Suprapubic skin (tissue), 4 donors: ENCODE measurements around the gene TRIM31. TPM values are rescaled to one million over a fixed set of nuclear protein-coding genes. Genes with fewer than 3 reads are reported as not detected.

Source experiments
- DNase-seq, 2 donors: peaks; one replicate each; pipeline ENCODE4 v3.0.0-alpha.2; 2019; ENCODE audit warnings: low spot score in 2 of 2
- H3K27ac ChIP-seq: fragments of 200-600 bp; sonication (generic); one replicate; pipeline ENCODE4 v1.5.1; 2019
- H3K27me3 ChIP-seq: fragments of 200-600 bp; sonication (generic); one replicate; pipeline ENCODE4 v1.5.1; 2019
- H3K36me3 ChIP-seq: fragments of 200-600 bp; sonication (generic); one replicate; pipeline ENCODE4 v1.5.1; 2019
- H3K4me1 ChIP-seq: fragments of 200-600 bp; sonication (generic); one replicate; pipeline ENCODE4 v1.5.1; 2019
- H3K4me3 ChIP-seq: fragments of 200-600 bp; sonication (generic); one replicate; pipeline ENCODE4 v1.5.1; 2019; ENCODE audit warnings: mild to moderate bottlenecking
- H3K9me3 ChIP-seq: fragments of 200-600 bp; sonication (generic); one replicate; pipeline ENCODE4 v1.5.1; 2019
- EP300 ChIP-seq: sonication (generic); formaldehyde crosslinking; IDR thresholded peaks from one replicate; pipeline ENCODE4 v1.6.1; 2017; ENCODE audit warnings: antibody characterized with exemption
- POLR2A ChIP-seq, 2 donors: fragments of 450-650 bp; IDR thresholded peaks; one replicate each; pipeline ENCODE4 v1.6.1; 2017; ENCODE audit warnings: antibody characterized with exemption in 2 of 2, mild to moderate bottlenecking in 2 of 2, moderate library complexity in 2 of 2
- POLR2AphosphoS5 ChIP-seq, 3 donors: sonication (generic); formaldehyde crosslinking; IDR thresholded peaks; one replicate each; pipeline ENCODE4 v1.6.1; 2017; ENCODE audit warnings: antibody characterized with exemption in 3 of 3
- WGBS: methylation state at CpG from one replicate; pipeline ENCODE4 v1.1.5; 2018; 5-methylcytosine and 5-hydroxymethylcytosine counted together
- total RNA-seq, 4 donors: library from RNA; depleted of rRNA; stranded (reverse); fragments of >200 nt; gene quantifications; one replicate each; pipeline ENCODE4 v1.1.0, GENCODE V29; 2016
- TF ChIP-seq, protein P1 (sequence below), 2 donors: fragments of 200-600 bp in 1 of 2; fragments of 450-650 bp in 1 of 2; sonication (generic) in 1 of 2; IDR thresholded peaks; one replicate each; pipeline ENCODE4 v1.5.1; 2016 to 2019; ENCODE audit warnings: antibody characterized with exemption in 2 of 2, mild to moderate bottlenecking in 1 of 2, moderate library complexity in 1 of 2

TRIM31 gene
- total RNA-seq, 4 donors from 2014 or later, result 0.57 TPM; not detected in 3

DNA sequence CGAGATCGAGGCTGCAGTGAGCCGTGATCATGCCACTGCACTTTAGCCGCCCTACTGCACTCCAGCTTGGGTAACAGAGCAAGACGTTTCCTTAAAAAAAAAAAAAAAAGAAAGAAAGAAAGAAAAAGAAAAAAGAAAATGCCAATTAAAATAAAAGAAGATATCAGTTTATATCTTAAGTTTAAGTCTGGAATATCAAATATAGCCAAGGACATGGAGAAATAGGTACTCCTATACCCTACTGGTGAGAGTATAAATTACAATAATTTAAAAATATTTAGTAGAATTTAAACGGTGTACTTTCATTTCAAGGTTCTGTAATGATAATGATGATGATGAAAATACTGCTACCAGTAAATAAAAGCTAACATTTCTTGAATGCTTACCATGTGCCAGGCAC is 3.8 kb upstream of the TRIM31 start:
- no peak for DNase-seq
- 74% methylated on average over 6 of the region's 6 CpGs for WGBS

DNA sequence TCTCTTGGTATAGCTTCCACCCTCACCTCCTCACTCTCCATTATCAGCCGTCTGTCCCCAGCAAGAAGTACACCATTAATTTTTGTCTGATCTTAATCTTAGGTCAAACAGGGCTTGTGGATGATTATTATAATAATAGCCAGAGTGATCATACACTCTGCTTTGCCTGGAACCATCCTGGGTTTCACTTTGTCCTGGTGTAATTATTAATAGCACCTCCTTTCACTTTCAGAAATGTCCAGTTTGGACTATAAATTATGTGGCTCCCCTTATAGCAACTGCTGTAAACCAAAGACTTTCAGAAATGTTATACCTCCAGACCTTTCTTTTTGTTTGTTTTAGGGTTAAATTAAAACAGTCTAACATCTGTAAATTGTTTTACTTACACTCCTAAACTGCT is 951 bp upstream of the TRIM31 start:
- no peak for DNase-seq
- no peaks in the 10 kb centered on the region for H3K9me3 ChIP-seq
- no peak overlapping the region for H3K27ac ChIP-seq
- H3K4me3 ChIP-seq, result no peak overlapping the region
- 69% methylated on average over 1 of the region's 1 CpG for WGBS
- no peaks in the 10 kb centered on the region for H3K4me1 ChIP-seq
- TF ChIP-seq, protein P1, sequence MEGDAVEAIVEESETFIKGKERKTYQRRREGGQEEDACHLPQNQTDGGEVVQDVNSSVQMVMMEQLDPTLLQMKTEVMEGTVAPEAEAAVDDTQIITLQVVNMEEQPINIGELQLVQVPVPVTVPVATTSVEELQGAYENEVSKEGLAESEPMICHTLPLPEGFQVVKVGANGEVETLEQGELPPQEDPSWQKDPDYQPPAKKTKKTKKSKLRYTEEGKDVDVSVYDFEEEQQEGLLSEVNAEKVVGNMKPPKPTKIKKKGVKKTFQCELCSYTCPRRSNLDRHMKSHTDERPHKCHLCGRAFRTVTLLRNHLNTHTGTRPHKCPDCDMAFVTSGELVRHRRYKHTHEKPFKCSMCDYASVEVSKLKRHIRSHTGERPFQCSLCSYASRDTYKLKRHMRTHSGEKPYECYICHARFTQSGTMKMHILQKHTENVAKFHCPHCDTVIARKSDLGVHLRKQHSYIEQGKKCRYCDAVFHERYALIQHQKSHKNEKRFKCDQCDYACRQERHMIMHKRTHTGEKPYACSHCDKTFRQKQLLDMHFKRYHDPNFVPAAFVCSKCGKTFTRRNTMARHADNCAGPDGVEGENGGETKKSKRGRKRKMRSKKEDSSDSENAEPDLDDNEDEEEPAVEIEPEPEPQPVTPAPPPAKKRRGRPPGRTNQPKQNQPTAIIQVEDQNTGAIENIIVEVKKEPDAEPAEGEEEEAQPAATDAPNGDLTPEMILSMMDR (IDR thresholded peaks at IDR 0.05), result no peak
- no peak for TF ChIP-seq POLR2AphosphoS5 (IDR thresholded peaks at IDR 0.05)
- no peak for TF ChIP-seq EP300
- no peak for TF ChIP-seq POLR2A (IDR thresholded peaks at IDR 0.05)
- peaks cover 63% of the 10 kb centered on the region for H3K27me3 ChIP-seq
- no peaks in the 10 kb centered on the region for H3K36me3 ChIP-seq

More for the DNA sequence above, 3.8 kb upstream of the TRIM31 start:
- no peaks in the 10 kb centered on the region for H3K36me3 ChIP-seq
- no peak overlapping the region for H3K4me3 ChIP-seq
- no peaks in the 10 kb centered on the region for H3K9me3 ChIP-seq
- H3K27ac ChIP-seq, result no peak overlapping the region
- H3K27me3 ChIP-seq, result peaks cover 43% of the 10 kb centered on the region
- no peak for TF ChIP-seq POLR2AphosphoS5 (IDR thresholded peaks at IDR 0.05)
- TF ChIP-seq, protein P1 (IDR thresholded peaks at IDR 0.05), result no peak
- TF ChIP-seq POLR2A (IDR thresholded peaks at IDR 0.05), result no peak
- no peaks in the 10 kb centered on the region for H3K4me1 ChIP-seq

DNA sequence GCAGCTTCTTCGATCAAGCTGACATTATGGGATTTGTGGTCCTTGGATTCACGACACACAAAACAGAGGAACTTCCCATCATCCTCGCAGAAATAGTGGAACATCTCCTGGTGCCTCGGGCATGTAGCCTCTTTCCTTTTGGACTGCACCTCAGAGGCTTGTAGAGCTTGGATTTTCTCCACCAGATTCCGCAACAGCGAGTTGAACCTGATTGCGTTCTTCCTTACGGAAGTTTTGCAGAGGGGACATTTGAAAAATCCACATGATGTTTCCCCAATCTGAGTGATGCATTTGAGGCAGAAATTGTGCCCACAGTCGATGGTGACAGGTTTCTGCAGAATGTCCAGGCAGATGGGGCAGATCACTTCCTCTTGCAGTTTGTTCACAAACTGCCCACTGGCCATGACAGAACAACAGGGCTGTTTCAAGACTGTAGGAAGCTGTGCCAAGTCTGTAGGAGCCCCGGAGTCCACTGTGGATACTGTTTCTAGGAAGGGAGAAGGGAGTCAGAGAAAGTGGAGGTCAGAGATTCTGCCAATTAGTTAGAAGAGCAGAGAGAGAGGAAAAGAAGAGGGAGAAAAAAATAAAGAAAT is 392 bp downstream of the TRIM31 start:
- no peak overlapping the region for H3K27ac ChIP-seq
- no peak overlapping the region for H3K4me3 ChIP-seq
- DNase-seq, result no peak
- no peaks in the 10 kb centered on the region for H3K36me3 ChIP-seq
- TF ChIP-seq, protein P1 (IDR thresholded peaks at IDR 0.05), result no peak
- TF ChIP-seq POLR2A (IDR thresholded peaks at IDR 0.05), result no peak
- no peak for TF ChIP-seq POLR2AphosphoS5 (IDR thresholded peaks at IDR 0.05)
- TF ChIP-seq EP300, result no peak
- H3K4me1 ChIP-seq, result no peaks in the 10 kb centered on the region
- H3K27me3 ChIP-seq, result peaks cover 71% of the 10 kb centered on the region
- 80% methylated on average over 10 of the region's 10 CpGs for WGBS
- H3K9me3 ChIP-seq, result no peaks in the 10 kb centered on the region

DNA sequence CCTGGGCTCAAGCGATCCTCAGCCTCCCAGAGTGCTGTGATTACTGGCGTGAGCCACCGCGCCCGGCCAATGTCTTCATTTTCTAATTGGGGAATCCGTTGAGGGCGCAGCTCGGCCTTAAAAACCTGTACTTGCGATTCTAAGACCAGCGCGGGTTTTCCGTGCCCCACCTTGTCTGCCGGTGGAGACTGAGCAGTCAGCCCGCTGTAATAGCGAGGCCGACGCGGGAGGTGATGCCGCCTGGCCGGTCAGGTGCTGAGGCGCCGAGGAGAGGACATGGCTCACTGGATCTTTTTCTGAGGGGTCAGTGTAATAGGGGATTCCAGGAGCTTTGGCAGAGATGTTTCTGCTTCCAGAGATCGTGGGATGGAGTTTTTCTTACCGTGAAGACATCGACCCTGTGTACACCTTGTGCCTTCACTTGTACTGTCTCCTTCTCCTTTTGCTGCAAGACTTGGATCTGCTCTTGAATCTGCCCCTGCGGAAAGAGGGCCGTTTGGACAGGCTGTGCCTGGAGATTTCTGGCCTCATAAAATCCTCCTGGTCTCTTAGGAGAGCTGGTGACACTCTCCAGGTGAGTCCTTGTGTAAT is 1.5 kb downstream of the TRIM31 start:
- H3K9me3 ChIP-seq, result no peaks in the 10 kb centered on the region
- H3K27ac ChIP-seq, result no peak overlapping the region
- H3K4me3 ChIP-seq, result no peak overlapping the region
- 53% methylated on average over 27 of the region's 27 CpGs for WGBS
- H3K36me3 ChIP-seq, result no peaks in the 10 kb centered on the region
- peaks cover 77% of the 10 kb centered on the region for H3K27me3 ChIP-seq
- TF ChIP-seq POLR2AphosphoS5 (IDR thresholded peaks at IDR 0.05) (no peak), POLR2A (IDR thresholded peaks at IDR 0.05) (no peak), EP300 (no peak)
- TF ChIP-seq, protein P1 (IDR thresholded peaks at IDR 0.05), result no peak
- no peaks in the 10 kb centered on the region for H3K4me1 ChIP-seq
- no peak for DNase-seq

DNA sequence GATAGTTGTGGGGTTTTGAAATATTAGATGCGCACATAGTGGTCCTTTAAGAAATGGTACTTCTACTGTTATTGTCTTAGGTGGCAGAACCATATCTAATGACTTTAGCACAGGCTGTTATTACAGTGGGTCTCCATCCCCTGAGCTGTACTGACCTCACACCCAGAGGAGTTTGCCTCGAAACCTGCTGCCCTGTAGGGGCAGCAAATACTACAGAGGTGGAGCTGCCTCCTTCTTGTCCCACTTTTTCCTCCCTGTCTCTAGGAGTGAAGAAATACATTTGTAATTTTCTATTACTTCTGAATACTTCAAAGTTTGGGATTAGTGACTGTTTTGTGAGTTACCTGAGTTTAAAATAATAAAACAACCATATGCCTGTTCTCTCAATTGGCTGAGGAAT is 8.2 kb downstream of the TRIM31 start:
- no peaks in the 10 kb centered on the region for H3K9me3 ChIP-seq
- H3K4me1 ChIP-seq, result peaks cover 36% of the 10 kb centered on the region
- WGBS, result 87% methylated on average over 2 of the region's 2 CpGs
- peaks cover 40% of the 10 kb centered on the region for H3K27me3 ChIP-seq
- TF ChIP-seq POLR2AphosphoS5 (IDR thresholded peaks at IDR 0.05) (no peak), POLR2A (IDR thresholded peaks at IDR 0.05) (no peak), EP300 (no peak)
- TF ChIP-seq, protein P1 (IDR thresholded peaks at IDR 0.05), result no peak
- H3K4me3 ChIP-seq, result no peak overlapping the region
- no peaks in the 10 kb centered on the region for H3K36me3 ChIP-seq
- H3K27ac ChIP-seq, result no peak overlapping the region
- DNase-seq, result no peak
